GM19455 (cell line): ENCODE data around the gene PRAMEF25.
"Not testable (repeated sequence)": the region's sequence is repeated elsewhere in the genome, so short reads cannot be mapped to it uniquely, and the experiment has no call there.

Experiments
- ATAC-seq: cut with Tn5 transposase; IDR thresholded peaks from one replicate; pipeline ENCODE4 v1.9.1; 2021; ENCODE audit not compliant: unreplicated experiment

The PRAMEF25 gene

DNA sequence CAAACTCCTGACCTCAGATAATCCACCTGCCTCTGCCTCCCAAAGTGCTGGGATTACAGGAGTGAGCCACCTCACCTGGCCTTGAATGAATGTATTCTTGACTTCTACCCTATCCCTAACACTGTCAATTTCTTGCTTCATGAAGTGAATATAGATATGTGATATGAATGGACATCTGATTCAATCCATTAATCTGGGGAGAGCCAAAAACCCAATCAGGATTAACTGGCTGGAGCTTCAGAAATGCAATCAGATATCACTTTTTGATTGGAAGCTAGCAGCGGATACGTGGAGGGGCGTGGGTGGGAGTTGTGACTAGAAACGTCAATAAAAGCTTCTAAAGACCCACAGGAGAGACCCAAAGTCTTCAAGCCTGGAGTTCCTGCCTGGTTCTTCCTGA is at the start of gene PRAMEF25:
Gene PRAMEF25 (plus strand): TSS at position 301 of the 400 bp plus-strand sequence. CDS start 2,920 bp downstream, outside the sequence.
- ATAC-seq, result not testable (repeated sequence)

DNA sequence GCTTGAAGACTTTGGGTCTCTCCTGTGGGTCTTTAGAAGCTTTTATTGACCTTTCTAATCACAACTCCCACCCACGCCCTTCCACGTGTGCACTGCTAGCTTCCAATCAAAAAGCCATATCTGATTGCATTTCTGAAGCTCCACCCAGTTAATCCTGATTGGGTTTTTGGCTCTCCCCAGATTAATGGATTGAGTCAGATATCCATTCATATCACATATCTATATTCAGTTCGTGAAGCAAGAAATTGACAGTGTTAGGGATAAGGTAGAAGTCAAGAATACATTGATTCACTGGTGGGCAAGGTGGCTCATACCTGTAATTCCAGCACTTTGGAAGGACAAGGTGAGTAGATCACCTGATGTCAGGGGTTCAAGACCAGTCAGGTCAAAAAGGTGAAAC is 14.1 kb upstream of the PRAMEF25 start, which contains the start of gene PRAMEF27:
Gene PRAMEF27 (minus strand): TSS at position 101 of the 400 bp plus-strand sequence. CDS start 2,916 bp downstream, outside the sequence.
- not testable (repeated sequence) for ATAC-seq

DNA sequence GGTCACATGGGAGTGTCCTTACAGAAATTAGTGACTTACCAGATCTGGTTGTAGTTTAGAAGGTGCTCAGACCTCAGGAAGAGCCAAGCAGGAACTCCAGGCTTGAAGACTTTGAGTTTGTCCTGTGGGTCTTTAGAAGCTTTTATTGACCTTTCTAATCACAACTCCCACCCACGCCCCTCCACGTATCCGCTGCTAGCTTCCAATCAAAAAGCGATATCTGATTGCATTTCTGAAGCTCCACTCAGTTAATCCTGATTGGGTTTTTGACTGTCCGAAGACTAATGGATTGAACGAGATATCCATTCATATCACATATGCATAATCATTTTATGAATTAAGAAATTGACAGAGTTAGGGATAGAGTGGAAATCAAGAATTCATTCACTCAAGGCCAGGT is 46.2 kb downstream of the PRAMEF25 start, which contains the start of gene HNRNPCL2:
Gene HNRNPCL2 (minus strand): TSS at position 101 of the 400 bp plus-strand sequence. CDS start 454 bp downstream, outside the sequence.
- ATAC-seq, result not testable (repeated sequence)
